ENCODE data around the gene MYO9B.

DNA sequence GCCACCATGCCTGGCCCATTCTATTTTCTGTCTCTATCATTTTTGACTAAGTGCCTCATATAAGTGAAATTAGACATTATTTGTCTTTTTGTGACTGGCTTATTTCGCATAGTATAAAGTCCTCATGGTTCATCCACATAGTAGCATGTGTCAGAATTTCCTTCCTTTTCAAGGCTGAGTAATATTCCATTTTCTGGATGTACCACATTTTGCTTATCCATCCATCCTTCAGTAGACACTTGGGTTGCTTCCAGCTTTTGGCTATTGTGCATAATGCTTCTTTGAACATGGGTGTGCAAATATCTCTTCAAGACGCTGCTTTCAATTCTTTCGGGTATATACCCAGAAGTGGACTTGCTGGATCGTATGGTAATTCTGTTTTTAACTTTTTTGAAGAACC is 88.1 kb downstream of the MYO9B start:
- TF ChIP-seq, protein P1, sequence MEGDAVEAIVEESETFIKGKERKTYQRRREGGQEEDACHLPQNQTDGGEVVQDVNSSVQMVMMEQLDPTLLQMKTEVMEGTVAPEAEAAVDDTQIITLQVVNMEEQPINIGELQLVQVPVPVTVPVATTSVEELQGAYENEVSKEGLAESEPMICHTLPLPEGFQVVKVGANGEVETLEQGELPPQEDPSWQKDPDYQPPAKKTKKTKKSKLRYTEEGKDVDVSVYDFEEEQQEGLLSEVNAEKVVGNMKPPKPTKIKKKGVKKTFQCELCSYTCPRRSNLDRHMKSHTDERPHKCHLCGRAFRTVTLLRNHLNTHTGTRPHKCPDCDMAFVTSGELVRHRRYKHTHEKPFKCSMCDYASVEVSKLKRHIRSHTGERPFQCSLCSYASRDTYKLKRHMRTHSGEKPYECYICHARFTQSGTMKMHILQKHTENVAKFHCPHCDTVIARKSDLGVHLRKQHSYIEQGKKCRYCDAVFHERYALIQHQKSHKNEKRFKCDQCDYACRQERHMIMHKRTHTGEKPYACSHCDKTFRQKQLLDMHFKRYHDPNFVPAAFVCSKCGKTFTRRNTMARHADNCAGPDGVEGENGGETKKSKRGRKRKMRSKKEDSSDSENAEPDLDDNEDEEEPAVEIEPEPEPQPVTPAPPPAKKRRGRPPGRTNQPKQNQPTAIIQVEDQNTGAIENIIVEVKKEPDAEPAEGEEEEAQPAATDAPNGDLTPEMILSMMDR (conservative IDR thresholded peaks at IDR 0.05; ENCODE audit: low read length), result no peak
- TF ChIP-seq EZH2phosphoT487 (IDR thresholded peaks at IDR 0.05; ENCODE audit: borderline replicate concordance), result no peak
